ENCODE results near the gene SIRT6. TPM values are rescaled to one million over a fixed set of nuclear protein-coding genes. Genes with fewer than 3 reads are reported as not detected.
A peak's percentile ranks its signal among the peaks of the same experiment; 100 is the strongest.
"Not testable (repeated sequence)": the region's sequence is repeated elsewhere in the genome, so short reads cannot be mapped to it uniquely, and the experiment has no call there.

The SIRT6 gene
- polyA plus RNA-seq, 1 experiment = 22.3 TPM

DNA sequence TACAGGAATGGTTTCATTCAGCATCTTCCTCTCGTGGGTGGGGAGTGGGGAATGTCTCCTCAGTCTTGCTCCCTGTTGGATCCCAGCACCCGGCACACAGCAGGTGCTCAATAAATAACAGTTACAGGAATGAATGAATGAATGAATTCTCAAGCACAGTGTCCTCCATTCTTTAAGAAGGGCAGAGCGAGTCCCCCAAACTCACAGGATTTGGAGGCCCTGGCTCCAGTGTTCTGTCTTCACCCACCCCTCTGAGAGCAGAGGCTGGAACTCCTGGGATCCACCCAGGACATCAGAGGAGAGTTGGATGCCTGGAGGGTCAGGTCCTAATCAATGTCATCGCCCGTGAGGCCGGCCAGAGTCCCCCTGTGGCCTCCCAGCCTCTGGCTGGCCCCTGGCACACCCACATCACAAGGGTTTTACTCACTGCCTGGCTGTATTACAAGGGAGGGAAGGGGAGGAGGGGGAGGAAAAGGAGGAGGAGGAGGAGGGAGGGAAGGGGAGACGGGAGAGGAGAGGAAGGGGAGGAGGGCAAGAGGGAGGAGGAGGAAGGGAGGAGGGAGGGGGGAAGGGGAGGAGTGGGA lies 37.6 kb downstream of the SIRT6 start:
- no peak for DNase-seq (ENCODE audit: low read depth)
- TF ChIP-seq, protein P1, sequence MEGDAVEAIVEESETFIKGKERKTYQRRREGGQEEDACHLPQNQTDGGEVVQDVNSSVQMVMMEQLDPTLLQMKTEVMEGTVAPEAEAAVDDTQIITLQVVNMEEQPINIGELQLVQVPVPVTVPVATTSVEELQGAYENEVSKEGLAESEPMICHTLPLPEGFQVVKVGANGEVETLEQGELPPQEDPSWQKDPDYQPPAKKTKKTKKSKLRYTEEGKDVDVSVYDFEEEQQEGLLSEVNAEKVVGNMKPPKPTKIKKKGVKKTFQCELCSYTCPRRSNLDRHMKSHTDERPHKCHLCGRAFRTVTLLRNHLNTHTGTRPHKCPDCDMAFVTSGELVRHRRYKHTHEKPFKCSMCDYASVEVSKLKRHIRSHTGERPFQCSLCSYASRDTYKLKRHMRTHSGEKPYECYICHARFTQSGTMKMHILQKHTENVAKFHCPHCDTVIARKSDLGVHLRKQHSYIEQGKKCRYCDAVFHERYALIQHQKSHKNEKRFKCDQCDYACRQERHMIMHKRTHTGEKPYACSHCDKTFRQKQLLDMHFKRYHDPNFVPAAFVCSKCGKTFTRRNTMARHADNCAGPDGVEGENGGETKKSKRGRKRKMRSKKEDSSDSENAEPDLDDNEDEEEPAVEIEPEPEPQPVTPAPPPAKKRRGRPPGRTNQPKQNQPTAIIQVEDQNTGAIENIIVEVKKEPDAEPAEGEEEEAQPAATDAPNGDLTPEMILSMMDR (IDR thresholded peaks at IDR 0.05; ENCODE audit: insufficient read depth, low read depth, low read length) = no peak
- Histone ChIP-seq H3K27me3 (ENCODE audit: control insufficient read depth, insufficient read depth, low read length) (no peaks in the 10 kb centered on the region), H3K36me3 (ENCODE audit: control insufficient read depth, insufficient read depth, low read length) (no peaks in the 10 kb centered on the region), H3K4me3 (ENCODE audit: low read depth, low read length) (no peak overlapping the region)
- ChIA-PET CTCF (no interaction called here), POLR2A (no interaction called here)

DNA sequence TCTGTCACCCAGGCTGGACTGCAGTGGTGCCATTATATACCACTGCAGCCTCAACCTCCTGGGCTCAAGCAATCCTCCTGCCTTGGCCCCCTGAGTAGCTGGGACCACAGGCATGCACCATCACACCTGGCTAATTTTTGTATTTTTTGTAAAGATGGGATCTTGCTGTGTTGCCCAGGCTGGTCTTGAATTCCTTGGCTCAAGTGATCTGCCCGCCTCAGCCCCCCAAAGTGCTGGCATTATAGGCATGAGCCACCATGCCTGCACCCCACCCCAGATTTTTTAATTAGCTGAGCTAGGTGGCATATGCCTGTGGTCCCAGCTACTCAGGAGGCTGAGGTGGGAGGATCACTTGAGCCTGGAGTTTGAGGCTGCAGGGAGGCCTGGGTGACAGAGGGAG lies 39.4 kb downstream of the SIRT6 start:
- H3K36me3 ChIP-seq (ENCODE audit: control insufficient read depth, insufficient read depth, low read length); POLR2A ChIA-PET; H3K27me3 ChIP-seq (ENCODE audit: control insufficient read depth, insufficient read depth, low read length); DNase-seq (ENCODE audit: low read depth); H3K4me3 ChIP-seq (ENCODE audit: low read depth, low read length): not testable (repeated sequence)
- CTCF ChIA-PET = interaction anchor here (1.1 kb wide), 1 partner anchor 17 kb away, joined by 3 read pairs; no protein-coding TSS in a partner anchor

DNA sequence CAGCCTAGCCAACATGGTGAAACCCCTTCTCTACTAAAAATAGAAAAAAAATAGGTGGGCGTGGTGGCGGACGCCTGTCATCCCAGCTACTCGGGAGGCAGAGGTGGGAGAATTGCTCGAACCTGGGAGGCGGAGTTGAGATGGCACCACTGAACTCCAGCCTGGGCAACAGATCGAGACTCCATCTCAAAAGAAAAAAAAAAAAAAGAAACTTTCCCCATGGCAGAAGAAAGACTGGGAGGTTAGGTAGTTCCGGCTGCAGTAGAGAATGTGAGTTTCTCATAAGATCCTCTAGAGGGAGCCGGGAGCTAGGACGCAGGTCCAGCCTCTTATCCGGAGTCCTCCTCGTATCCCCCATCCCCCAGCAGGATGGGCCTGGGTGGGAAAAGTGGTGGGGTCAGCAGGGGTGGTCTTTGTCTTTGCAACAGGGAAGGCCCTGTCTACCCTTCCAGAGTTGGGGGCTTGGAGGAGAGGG lies 42.1 kb downstream of the SIRT6 start:
- no peak for DNase-seq (ENCODE audit: low read depth)
- no peaks in the 10 kb centered on the region for H3K27me3 ChIP-seq (ENCODE audit: control insufficient read depth, insufficient read depth, low read length)
- no peaks in the 10 kb centered on the region for H3K36me3 ChIP-seq (ENCODE audit: control insufficient read depth, insufficient read depth, low read length)
- ChIA-PET CTCF (interaction anchor here (0.6 to 3.1 kb wide), 36 partner anchors 8 to 879 kb away, joined by 3 to 42 read pairs (median 4); partner anchors contain the start of genes CREB3L3 and EEF2), POLR2A (no interaction called here)
- TF ChIP-seq, protein P1 (IDR thresholded peaks at IDR 0.05; ENCODE audit: insufficient read depth, low read depth, low read length) = peak; percentile 83
- no peak overlapping the region for H3K4me3 ChIP-seq (ENCODE audit: low read depth, low read length)

DNA sequence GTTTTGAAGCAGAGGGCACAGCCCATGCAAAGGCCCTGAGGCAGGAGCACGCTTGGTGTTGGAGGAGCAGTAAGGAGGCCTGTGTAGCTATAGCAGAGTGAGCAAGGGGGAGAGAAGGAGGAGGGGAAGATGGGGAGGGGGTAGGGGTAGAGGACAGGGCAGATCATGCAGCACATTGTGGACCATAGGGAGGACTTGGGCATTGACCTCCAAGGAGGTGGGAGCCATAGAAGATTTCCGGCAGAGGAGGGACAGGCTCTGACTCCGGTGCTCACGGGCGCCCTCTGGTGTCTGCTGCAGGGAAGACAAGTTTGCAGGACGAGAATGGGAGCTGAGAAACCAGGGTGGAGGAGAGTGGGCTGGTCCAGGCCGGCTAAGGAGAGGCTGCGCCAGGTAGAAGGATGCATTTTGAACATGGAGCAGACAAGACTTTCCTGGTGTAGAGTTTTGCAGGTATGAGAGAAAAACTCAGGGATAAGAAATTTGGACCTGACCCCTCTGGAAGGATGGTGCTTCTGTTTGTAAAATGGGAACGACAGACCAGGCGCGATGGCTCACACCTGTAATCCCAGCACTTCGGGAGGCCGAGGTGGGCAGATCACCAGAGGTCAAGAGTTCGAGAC lies 42.6 kb downstream of the SIRT6 start:
- ChIA-PET CTCF (interaction anchor here (0.6 to 3.1 kb wide), 32 partner anchors 9 to 878 kb away, joined by 3 to 42 read pairs (median 4); partner anchors contain the start of genes CREB3L3 and EEF2), POLR2A (no interaction called here)
- Histone ChIP-seq H3K27me3 (ENCODE audit: control insufficient read depth, insufficient read depth, low read length) (no peaks in the 10 kb centered on the region), H3K36me3 (ENCODE audit: control insufficient read depth, insufficient read depth, low read length) (no peaks in the 10 kb centered on the region), H3K4me3 (ENCODE audit: low read depth, low read length) (no peak overlapping the region)
- no peak for DNase-seq (ENCODE audit: low read depth)
- TF ChIP-seq, protein P1 (IDR thresholded peaks at IDR 0.05; ENCODE audit: insufficient read depth, low read depth, low read length) = peak; percentile 85

DNA sequence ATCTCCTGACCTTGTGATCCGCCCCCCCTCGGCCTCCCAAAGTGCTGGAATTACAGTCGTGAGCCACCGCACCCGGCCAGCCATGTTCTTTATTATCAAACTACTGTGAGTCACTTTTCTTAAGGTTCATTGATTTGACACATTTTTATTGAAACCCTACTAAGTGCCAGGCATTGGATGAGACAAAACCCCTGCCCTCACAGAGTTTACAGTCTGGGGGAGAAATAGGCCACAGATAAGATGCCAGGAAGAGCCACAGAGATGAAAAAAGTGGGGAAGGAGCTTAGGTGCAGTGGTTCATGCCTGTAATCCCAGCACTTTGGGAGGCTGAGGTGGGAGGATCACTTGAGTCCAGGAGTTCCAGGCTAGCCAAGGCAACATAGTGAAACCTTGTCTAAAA lies 43.9 kb downstream of the SIRT6 start:
- TF ChIP-seq, protein P1 (IDR thresholded peaks at IDR 0.05; ENCODE audit: insufficient read depth, low read depth, low read length) = no peak
- Histone ChIP-seq H3K4me3 (ENCODE audit: low read depth, low read length) (no peak overlapping the region), H3K27me3 (ENCODE audit: control insufficient read depth, insufficient read depth, low read length) (no peaks in the 10 kb centered on the region), H3K36me3 (ENCODE audit: control insufficient read depth, insufficient read depth, low read length) (no peaks in the 10 kb centered on the region)
- POLR2A ChIA-PET = no interaction called here
- DNase-seq (ENCODE audit: low read depth) = no peak
- CTCF ChIA-PET = interaction anchor here (2.0 to 3.1 kb wide), 5 partner anchors 10 to 153 kb away, joined by 8 to 21 read pairs (median 10); partner anchors contain the start of genes CREB3L3 and EEF2
